ENCODE results near the gene MRNIP.

DNA sequence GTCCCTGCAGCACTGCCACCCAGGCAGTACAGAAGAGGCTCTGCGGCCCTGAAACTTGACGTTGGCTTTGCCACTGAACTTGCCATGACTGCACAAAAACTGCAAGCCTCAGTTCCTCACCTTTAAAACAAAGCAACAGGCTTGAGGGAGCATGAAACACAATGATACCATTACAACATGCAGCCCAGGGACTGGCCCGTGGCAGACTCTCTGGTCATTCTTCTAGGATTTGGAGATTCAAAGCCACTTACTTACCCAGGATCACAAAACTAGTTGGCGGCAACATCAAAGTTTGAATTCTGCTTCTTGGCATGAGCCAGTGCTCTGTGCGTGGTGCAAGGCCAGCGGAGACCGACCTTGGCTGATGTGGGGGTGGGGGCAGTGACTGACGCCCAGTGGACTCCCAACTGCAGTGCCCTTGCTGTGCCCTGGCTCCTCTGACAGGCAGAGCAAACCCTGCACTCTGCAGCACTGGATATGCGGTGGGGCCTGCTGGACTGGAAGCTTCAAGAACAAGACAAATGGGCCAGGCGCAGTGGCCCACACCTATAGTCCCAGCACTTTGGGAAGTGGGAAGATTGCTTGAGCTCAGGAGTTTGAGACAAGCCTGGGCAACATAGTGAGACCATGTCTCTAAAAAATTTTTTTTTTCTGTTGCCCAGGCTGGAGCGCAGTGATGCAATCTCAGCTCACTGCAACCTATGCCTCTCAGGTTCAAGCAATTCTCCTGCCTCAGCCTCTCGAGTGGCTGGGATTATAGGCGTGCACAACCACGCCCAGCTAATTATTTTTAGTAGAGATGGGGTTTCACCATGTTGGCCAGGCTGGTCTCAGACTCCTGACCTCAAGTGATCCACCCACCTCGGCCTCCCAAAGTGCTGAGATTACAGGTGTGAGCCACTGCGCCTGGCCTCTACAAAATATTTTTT, 19.0 kb downstream of the MRNIP start:
- TF ChIP-seq GATA3 (IDR thresholded peaks at IDR 0.05; ENCODE audit: low read depth, low read length), result no peak
- TF ChIP-seq GATA2 (IDR thresholded peaks at IDR 0.05; ENCODE audit: low read depth, low read length), result no peak
